ENCODE results near the gene SLC25A43.
"Not testable (repeated sequence)": the region's sequence is repeated elsewhere in the genome, so short reads cannot be mapped to it uniquely, and the experiment has no call there.

Gene SLC25A43

DNA sequence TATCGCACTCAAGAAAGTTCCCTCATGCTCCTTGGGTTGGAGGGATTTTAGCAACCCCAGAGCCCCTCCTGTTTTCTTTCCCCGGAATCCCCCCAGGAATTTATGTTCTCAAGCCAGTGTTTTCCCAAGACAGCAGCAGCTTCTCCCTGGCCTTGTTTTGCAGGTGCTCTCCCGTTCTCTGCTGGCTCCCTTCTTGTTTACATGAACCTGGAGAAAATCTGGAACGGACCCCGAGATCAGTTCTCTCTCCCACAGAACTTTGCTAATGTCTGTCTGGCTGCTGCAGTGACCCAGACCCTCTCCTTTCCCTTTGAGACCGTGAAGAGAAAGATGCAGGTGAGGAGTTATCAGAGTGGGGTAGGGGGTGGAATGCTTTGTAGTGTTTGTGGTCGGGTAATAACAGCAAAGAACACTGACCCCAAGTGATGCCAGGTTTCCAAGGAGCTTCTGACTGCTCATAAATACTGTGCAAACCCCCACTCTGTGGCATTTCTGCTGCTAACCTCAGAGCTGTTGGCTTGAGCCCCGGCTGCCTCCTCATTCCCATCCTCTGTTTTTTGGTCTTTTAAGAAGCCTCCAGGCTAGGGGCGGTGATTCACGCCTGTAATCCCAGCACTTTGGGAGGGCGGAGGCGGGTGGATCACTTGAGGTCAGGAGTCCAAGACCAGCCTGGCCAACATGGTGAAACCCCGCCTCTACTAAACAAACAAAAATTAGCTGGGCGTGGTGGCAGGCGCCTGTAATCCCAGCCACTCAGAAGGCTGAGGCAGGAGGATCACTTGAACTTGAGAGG is 11.1 kb downstream of the SLC25A43 start:
- peak; percentile 58 for DNase-seq (ENCODE audit: low spot score)

DNA sequence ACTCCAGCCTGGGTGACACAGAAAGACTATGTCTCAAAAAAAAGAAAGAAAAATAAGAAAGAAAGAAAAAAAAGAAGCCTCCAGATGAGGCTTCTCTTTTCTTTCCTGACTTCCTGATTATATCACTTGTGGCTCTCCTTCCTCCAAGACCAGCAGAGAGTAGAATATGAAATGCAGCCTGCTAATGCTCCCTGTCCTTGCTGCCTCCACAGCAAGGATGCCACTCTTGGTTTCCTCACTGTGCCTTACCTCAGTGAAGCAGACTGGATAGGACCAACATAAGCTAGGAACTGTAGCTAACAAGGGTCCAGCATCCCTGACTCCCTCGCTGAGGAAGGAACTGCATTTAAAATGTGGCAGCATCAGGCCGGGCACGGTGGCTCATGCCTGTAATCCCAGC is 11.7 kb downstream of the SLC25A43 start:
- no peak for DNase-seq (ENCODE audit: low spot score)

DNA sequence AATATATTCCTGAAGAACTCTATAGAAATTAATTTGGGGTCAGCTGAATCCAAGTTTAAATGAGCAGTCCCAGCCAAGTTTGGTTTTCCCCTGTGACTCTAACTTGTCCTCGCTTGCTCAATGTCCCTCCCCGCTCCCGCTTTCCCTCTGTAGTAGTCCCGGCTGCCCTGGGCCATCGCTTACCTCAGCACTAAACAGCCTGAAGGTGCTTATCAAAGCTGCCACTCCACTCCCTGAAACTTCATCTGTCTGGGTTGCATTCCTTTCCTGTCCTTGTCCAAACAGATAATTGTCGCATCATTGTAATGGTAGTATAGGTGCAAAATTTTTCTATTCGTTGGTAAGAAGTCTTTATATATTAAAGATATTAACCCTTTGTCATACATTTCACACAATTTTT is 12.8 kb downstream of the SLC25A43 start:
- no peak for DNase-seq (ENCODE audit: low spot score)

DNA sequence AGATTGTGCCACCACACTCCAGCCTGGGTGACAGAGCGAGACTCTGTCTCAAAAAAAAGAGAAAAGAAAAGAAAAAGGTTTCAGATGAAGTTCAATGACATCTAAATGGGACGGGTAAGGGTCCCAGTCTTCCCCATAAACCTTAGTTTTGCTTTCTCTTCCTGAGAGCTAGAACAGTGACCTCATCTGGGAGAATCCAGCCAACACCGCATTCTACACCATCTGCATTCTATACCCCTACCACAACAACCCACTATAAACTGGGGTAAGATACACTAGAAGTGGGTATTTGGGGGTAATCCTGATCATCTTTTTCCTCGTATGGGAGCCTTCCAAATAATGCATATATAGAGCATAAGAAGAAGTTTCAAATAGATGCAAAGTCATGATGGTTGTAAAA is 18.2 kb downstream of the SLC25A43 start:
- DNase-seq (ENCODE audit: low spot score): no peak

DNA sequence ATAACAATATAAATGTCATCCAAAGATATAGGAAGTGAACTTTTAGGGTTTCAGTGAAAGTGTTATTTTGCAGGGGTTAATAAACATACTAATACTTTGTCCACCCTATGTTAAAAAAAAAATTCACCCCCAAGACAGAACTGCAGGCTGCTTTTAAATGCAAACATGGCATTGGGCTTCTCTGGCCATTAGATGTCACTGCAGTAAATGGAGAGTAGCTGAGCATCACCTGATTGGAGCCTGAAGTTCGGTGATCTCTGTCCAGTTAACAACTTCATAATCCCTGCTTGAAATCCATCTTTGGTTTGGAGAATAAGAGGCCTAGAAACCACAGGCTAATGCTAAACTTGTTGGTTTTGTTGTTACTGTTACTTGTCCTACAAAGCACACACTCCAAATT is 18.7 kb downstream of the SLC25A43 start:
- no peak for DNase-seq (ENCODE audit: low spot score)

DNA sequence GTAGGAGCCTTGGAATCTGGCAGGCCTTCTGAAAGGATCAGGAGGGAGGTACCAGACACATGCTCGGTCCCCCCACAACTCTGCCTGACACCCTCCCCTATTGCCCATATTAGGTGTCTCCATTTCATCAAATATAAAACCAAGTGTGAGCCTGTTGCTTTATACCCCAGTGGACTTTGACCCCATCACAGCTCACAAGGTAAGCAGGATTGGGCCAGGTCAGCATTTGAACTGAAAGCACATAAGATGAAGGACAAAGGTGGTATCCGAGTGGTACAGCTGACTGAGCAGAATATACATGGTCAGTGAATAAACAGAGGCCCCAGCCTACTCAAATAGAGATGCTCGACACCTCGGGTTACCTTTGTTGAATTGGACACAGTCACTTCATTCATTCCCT is 20.0 kb downstream of the SLC25A43 start:
- no peak for DNase-seq (ENCODE audit: low spot score)

DNA sequence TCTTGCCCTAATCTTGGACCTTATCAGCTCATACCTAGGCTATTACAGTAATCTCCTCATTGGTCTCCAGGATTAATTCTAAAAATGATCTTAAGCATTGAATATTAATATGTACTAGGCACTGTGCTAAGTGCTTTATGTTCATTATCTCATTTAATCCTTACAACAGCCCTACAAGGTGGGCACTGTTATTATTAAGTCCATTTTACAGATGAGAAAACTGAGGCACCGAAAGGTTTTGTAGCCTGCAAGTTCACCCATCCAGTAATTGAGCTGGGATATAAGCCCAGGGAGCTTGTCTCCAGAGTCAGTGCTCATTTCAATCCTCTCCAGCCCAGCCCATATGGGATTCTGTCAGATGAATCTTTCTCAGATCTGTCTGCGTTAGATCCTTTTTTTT is 20.8 kb downstream of the SLC25A43 start:
- DNase-seq (ENCODE audit: low spot score): no peak

DNA sequence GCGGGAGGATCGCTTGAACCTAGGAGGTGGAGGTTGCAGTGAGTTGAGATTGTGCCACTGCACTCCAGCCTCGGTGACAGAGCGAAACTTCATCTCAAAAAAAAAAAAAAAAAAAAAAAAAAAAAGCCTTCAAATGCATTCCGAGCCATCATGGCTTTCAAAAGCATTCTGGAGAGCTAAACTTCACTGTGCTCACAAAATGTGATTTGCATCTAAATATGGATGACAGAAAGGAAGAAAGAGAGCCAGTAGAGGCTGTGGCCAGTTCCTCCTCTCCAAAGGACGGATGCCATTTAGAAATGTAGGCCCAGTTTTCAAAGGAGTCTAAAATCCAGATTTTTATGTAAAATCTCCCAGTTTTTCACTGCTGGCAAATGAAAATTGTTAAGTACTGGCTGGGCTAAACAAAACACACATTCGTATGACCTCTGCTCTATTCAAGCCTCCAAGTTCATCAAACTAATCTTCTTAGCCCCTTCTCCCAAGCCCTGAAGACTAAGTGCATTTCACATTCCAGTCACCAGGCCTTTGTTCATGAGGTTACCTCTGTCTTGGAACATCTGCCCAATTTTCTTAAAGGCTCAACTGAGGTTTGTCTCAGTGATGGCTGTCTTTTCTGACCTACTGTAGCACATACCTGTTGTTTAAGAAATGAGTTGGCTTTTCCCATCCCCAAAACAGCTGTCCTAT is 22.0 kb downstream of the SLC25A43 start:
- DNase-seq (ENCODE audit: low spot score): no peak

DNA sequence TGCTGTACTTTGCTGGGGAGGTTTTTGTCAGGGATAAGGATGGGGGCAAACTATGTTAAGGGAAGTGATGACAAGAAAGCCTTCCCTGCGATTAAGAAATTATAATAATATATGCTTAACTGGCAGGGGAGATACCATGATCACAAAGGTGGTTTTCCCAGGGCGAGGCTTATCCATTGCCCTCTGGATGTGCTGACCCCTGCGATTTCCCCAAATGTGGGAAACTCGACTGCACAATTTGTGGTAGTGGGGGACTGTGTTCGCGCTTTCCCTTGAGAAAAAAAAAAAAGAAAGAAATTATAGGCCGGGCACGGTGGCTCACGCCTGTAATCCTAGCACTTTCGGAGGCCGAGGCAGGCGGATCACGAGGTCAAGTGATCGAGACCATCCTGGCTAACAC is 24.5 kb downstream of the SLC25A43 start:
- no peak for DNase-seq (ENCODE audit: low spot score)

DNA sequence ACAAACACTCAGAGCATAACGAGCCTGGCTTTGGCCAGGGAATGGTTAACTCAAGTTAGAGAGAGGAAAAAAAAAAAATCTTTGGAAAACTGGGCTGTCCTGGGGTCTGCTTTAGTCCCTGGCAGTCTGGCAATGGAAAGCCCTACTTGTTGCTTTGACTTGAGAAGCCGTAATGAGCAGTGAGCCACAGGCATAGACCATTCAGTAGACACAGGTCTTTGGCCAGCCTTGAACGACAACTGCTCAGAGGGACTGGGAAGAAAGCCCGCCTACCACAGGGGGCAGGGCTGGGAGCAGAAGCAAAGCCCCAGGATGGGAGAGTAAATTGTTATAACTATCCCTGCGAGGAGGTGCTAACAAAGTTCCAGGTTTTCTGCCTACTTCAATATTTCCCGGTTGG is 25.9 kb downstream of the SLC25A43 start:
- no peak for DNase-seq (ENCODE audit: low spot score)

DNA sequence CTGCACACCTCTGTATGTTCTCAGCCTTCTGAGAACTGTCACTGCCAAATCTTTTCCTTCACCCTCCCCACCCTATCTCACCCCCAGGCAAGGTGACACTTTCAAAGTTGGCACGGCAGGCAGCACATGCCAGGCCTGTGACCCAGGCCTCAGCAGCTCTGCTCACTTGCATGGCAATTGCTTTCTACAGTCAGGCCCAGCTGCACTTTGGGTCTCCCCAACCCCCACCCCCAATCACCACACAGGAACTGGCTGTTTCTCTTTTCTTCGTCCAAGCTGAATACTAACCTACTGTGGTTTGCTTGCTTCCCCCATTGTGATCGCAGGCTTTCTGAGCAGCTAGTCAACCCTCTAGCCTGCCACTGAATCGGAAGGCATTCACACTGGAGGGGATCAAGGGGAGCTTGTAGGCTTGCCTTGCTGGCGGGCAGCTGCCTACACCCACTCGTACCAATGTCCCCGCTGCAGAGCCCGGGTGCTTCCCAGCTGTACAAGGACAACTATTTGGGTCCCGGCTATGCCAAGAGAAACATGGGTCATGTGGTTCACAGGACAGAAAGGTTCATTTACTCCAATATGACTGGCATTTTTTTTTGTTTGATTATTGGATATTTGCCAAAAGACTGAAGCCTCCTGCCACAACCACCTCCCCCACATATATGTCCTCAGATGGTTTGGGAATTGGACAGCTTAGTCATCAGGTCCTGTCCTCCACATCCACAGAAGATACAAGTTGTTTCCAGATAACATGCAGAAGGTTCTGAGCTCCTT is 28.1 kb downstream of the SLC25A43 start:
- DNase-seq (ENCODE audit: low spot score): no peak

DNA sequence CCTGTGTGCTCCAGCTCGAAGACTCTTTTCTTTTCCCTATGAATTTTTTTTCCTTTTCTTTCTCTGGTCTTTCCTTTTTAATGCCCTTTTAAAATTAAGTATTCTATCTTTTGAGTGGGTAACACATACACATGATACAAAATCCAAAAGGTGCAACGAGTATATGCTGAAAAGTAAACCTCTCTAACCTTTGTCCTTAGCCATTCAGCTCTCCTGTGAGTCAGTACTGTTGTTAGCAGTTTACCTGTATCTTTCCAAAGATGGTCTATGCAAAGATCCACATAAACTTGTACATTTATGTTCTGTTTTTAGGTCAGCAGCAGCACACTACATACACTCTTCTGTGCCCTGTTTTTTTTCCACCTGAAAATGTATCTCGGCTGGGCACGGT is 28.7 kb downstream of the SLC25A43 start:
- DNase-seq (ENCODE audit: low spot score): no peak

DNA sequence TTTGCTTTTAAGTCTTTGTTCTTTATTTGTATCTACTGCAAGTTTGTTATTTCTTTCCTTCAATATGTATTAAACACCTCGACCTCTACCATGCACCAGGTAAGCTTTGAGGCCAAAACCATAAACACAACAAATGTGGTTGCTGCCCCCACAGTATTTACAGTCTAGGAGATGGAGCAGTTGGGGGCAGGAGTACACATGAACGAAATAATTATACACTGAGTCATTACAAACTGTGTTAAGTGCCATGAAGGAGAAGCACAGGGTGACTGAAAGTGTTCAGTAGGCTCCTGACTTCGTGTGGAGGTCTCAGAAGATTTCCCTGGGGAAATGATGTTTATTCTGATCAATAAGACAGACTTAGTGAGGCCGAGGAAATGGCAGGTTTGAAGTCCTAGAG is 30.3 kb downstream of the SLC25A43 start:
- no peak for DNase-seq (ENCODE audit: low spot score)

DNA sequence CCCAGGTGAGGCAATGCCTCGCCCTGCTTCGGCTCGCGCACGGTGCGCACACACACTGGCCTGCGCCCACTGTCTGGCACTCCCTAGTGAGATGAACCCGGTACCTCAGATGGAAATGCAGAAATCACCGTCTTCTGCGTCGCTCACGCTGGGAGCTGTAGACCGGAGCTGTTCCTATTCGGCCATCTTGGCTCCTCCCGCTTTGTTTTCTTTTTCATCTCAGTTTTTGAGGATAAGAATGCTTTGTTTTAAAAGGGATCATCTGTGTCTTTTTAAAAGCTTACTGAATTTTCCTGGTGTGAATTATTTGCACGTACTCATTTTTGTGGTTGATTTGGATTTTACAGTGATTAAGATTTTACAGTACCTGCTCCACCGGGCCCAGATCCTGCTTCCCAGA is 42.2 kb downstream of the SLC25A43 start:
- DNase-seq (ENCODE audit: low spot score): not testable (repeated sequence)

DNA sequence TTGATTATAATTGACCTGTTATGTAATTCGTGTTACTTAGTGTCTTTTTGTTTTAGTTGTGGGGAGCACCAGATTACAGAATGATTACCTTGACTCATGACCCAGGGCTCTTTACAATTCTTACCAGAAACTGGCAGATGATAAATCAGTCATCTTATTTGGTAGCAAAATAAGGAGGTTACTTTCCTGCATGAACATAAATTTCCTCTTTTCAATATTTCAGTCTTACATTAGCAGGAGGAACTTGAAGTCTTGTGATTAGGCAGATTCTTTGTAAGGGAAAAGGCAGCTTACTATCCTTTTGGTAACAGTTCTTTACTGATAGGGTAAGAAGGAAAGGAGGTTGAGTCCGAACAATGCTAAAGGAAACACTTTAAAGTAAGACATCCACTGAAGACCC is 43.1 kb downstream of the SLC25A43 start:
- no peak for DNase-seq (ENCODE audit: low spot score)

DNA sequence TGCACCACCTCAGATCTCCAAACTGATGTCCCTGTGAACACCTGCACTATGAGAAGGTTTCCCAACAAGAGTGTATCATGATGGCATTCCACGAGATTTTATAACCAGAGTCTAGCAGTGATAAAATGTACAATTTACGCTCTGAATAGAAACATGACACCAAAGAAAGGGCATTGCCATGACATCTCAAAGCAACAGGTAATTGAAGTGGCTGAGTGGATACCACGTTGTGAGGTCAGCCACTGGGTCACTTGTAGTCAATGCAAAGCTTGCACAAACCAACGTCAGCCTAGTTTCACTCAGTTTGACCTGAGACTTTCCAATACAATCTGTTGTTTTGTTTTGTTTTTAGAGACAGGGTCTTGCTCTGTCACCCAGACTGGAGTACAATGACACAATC is 54.1 kb downstream of the SLC25A43 start:
- DNase-seq (ENCODE audit: low spot score): no peak

DNA sequence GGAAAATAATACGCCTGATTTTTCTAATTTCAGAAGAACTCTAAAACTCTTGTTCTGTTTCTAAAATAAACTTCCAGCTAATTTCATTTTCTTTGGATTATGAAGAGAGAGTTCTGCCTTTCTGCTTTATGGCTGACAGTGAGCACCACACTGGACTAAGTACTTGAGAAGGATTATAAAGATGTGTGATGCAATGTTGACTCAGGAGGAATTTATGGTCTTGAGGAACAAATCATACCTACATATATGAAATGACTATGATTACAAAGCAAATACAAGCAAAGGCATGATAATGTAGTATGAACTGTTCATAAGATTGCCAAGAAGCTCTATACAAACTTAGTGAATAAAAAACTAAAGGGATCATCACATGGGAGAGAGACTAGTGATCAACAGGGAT is 56.1 kb downstream of the SLC25A43 start:
- peak; percentile 34 for DNase-seq (ENCODE audit: low spot score)

DNA sequence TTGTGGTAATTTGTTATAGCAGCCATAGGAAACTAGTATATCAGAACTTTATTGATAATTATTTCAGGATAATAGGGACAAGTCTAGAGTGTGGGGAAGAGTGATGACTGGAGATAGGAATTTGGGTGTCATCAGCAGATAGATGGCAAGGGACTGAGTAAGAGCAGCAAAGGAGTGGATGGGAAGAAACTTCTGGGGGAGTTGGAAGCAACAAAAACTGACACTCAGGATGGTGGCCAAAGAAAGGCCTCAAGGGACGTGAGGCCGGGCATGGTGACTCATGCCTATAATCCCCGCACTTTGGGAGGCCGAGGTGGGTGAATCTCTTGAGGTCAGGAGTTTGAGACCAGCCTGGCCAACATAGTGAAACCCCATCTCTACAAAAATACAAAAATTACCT is 60.0 kb downstream of the SLC25A43 start:
- no peak for DNase-seq (ENCODE audit: low spot score)

DNA sequence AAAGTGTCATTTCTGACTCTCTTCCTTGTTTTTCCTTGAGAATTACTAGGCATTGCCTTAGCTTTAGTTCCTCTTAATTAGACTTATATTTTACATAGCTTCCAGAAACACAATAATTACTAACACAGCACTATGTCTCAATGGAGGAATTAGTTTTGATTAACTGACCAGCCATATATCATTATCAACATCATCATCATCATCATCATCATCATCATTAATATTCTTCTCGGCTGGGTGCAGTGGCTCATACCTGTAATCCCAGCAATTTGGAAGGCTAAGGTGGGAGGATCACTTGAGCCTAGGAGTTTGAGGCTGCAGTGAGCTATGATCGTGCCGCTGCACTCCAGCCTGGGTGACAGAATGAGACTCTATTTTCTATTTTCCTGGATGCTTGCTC is 66.4 kb downstream of the SLC25A43 start:
- no peak for DNase-seq (ENCODE audit: low spot score)

DNA sequence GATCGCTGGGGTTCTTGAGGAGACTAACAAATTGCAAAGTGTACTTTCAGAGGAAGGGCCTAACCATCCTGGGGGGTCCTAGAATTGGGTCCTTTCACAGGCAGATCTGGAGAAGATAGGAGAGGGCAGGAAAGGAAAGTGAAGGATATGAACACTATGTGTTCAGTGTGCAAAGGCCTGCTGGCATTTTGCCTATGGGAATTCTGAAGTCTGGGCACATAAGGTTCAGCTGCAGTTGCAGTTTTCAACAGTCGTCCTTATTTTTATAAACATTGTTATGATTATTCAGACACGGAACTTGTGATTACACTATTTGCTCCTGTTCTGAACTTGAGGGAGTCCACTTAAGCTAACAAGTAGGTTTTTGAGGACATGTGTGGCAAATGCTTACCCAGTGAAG is 67.8 kb downstream of the SLC25A43 start:
- DNase-seq (ENCODE audit: low spot score): no peak

DNA sequence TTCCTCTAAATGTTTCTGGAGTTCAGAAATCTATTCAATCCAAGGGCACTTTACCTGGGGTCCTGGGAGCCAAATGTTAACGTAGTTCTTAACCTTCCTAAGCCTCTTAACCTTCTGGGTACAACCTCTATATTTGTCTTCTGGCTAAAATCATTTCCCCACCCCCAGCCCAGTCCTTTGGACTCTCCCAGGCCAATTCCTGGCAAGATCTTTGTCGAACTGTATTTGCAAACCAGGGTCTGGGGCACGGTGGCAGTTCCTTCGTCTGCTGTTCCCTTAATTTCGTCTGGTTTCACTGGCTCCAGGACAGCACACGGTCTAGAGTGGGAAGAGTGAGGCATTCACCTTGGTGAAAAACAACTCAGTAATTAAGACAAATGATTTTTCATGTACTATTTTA is 68.3 kb downstream of the SLC25A43 start:
- no peak for DNase-seq (ENCODE audit: low spot score)

DNA sequence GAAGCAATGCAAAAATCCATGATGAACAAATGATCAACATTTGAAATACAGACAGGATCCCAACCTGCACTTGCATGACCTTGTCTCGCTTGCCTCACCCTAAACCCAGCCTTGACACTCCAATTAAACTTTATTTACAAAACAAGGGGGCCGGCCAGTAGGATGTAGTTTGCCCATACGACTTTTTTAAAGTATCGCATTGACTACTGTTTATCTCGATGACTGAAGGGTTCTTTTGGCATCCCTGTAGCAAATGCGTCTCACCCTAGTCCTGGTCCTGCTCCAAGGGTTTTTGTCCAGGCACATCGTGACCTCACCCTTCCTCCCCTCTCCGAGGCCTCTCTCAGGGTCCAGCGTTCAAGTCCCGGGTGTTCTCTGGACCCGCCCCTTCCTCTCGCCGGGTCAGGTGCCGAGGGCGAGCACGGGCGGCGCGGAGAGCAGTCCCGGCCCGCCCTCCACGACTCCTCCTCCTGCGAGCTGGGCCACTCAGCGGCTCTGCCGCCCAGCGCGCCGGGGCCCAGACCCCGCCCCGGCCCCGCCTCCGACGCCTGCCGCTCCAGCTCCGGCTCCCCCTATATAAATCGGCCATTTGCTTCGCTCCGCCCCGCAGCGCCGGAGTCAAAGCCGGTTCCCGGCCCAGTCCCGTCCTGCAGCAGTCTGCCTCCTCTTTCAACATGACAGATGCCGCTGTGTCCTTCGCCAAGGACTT is 68.9 kb downstream of the SLC25A43 start, which contains the start of gene SLC25A5:
TSS of gene SLC25A5 (plus strand) at position 603 of the 709 bp plus-strand sequence. CDS start at position 675, 72 bp downstream.
- peak; percentile 82 for DNase-seq (ENCODE audit: low spot score)

Measured in LoVo (cell line).